GM23338 (cell line): Measurements from ENCODE around the gene MON1B. TPM values are rescaled to one million over a fixed set of nuclear protein-coding genes. Genes with fewer than 3 reads are reported as not detected.
"Not testable (repeated sequence)": the region's sequence is repeated elsewhere in the genome, so short reads cannot be mapped to it uniquely, and the experiment has no call there.

Experiments used
- ATAC-seq: fragments of 200-7000 bp; cut with Tn5 transposase; 3 replicates; pipeline ENCODE4 v1.9.1; 2020
- DNase-seq: peaks from one replicate; pipeline ENCODE4 v3.0.0-alpha.2; 2015; ENCODE audit warnings: low spot score
- H2AFZ ChIP-seq: fragments of 200-600 bp; sonication (generic); 2 replicates; pipeline ENCODE4 v1.8.0; 2016; ENCODE audit warnings: antibody characterized with exemption, mild to moderate bottlenecking, moderate library complexity
- H3F3A ChIP-seq: fragments of 200-600 bp; sonication (generic); replicated peaks from 2 replicates; pipeline ENCODE4 v1.8.0; 2017; ENCODE audit warnings: antibody characterized with exemption, mixed run types, low read depth
- H3K27ac ChIP-seq: fragments of 200-600 bp; sonication (generic); 2 replicates; pipeline ENCODE4 v1.6.1; 2016; ENCODE audit warnings: low read depth
- H3K27me3 ChIP-seq: fragments of 200-600 bp; sonication (generic); 2 replicates; pipeline ENCODE4 v1.8.0; 2016; ENCODE audit warnings: mild to moderate bottlenecking, mixed run types, moderate library complexity; ENCODE audit not compliant: insufficient read depth
- H3K36me3 ChIP-seq: fragments of 200-600 bp; sonication (generic); 2 replicates; pipeline ENCODE4 v1.8.0; 2016; ENCODE audit warnings: mild to moderate bottlenecking; ENCODE audit not compliant: insufficient read depth
- H3K4me1 ChIP-seq: fragments of 200-600 bp; sonication (generic); 2 replicates; pipeline ENCODE4 v1.8.0; 2016; ENCODE audit warnings: mild to moderate bottlenecking, moderate library complexity; ENCODE audit not compliant: insufficient read depth
- H3K4me2 ChIP-seq: fragments of 200-600 bp; sonication (generic); 2 replicates; pipeline ENCODE4 v1.7.1; 2017; ENCODE audit warnings: mixed run types
- H3K4me3 ChIP-seq: fragments of 200-600 bp; sonication (generic); 2 replicates; pipeline ENCODE4 v1.6.1; 2016; ENCODE audit warnings: mixed run types
- H3K79me2 ChIP-seq: fragments of 200-600 bp; sonication (generic); replicated peaks from 2 replicates; pipeline ENCODE4 v1.8.0; 2017; ENCODE audit warnings: mild to moderate bottlenecking; ENCODE audit not compliant: insufficient read depth
- H3K9me2 ChIP-seq: fragments of 200-600 bp; sonication (generic); 2 replicates; pipeline ENCODE4 v1.8.0; 2017; ENCODE audit not compliant: insufficient read depth
- H4K20me1 ChIP-seq: fragments of 200-600 bp; sonication (generic); replicated peaks from 2 replicates; pipeline ENCODE4 v1.8.0; 2017; ENCODE audit warnings: mild to moderate bottlenecking; ENCODE audit not compliant: insufficient read depth
- H3K27ac Mint-ChIP-seq: 2 replicates; pipeline ENCODE4 v1.8.0; 2020; ENCODE audit warnings: inconsistent platforms, mild to moderate bottlenecking, moderate library complexity, mixed read lengths
- H3K27me3 Mint-ChIP-seq: 3 replicates; pipeline ENCODE4 v1.8.0; 2022; ENCODE audit warnings: low read depth, mild to moderate bottlenecking, moderate library complexity, mixed read lengths, inconsistent platforms; ENCODE audit not compliant: insufficient read depth, poor library complexity
- H3K36me3 Mint-ChIP-seq: 3 replicates; pipeline ENCODE4 v1.8.0; 2021; ENCODE audit warnings: low read depth, mild to moderate bottlenecking, inconsistent platforms, moderate library complexity, mixed read lengths
- H3K4me1 Mint-ChIP-seq: 3 replicates; pipeline ENCODE4 v1.8.0; 2020; ENCODE audit warnings: mild to moderate bottlenecking, inconsistent platforms, mixed read lengths
- H3K4me3 Mint-ChIP-seq: 3 replicates; pipeline ENCODE4 v1.8.0; 2021; ENCODE audit warnings: moderate library complexity, mild to moderate bottlenecking, inconsistent platforms, mixed read lengths
- H3K9me3 Mint-ChIP-seq: 3 replicates; pipeline ENCODE4 v1.8.0; 2020; ENCODE audit warnings: moderate library complexity, mild to moderate bottlenecking, inconsistent platforms, mixed read lengths
- CREB1 ChIP-seq: fragments of 250-450 bp; sonication (Bioruptor Pico); IDR thresholded peaks from 2 replicates; pipeline ENCODE4 v1.5.0; 2020; ENCODE audit warnings: low read depth, mild to moderate bottlenecking, moderate library complexity
- CTCF ChIP-seq, 2 experiments: fragments of 200-600 bp in 1 of 2; sonication (generic) in 1 of 2; conservative IDR thresholded peaks; 2 replicates each; pipeline versions ENCODE4 v1.5.1 to v1.6.1; 2016 to 2017; ENCODE audit warnings: antibody characterized with exemption in 2 of 2, low read depth in 2 of 2, mild to moderate bottlenecking in 2 of 2, moderate library complexity in 1 of 2
- ETS1 ChIP-seq: IDR thresholded peaks from 2 replicates; pipeline ENCODE4 v1.6.1; 2016; ENCODE audit warnings: antibody characterized with exemption
- EZH2 ChIP-seq: fragments of 200-600 bp; sonication (generic); IDR thresholded peaks from one replicate; pipeline ENCODE4 v1.8.0; 2017; ENCODE audit warnings: antibody characterized with exemption, mild to moderate bottlenecking, low read depth; ENCODE audit not compliant: unreplicated experiment
- EZH2phosphoT487 ChIP-seq: fragments of 200-600 bp; sonication (generic); IDR thresholded peaks from one replicate; pipeline ENCODE4 v1.8.1; 2018; ENCODE audit warnings: antibody characterized with exemption; ENCODE audit not compliant: unreplicated experiment
- JUNB ChIP-seq: IDR thresholded peaks from one replicate; pipeline ENCODE4 v1.6.1; 2016; ENCODE audit warnings: antibody characterized with exemption; ENCODE audit not compliant: unreplicated experiment
- NANOG ChIP-seq: IDR thresholded peaks from 2 replicates; pipeline ENCODE4 v1.6.1; 2016; ENCODE audit warnings: antibody characterized with exemption, borderline replicate concordance
- POLR2AphosphoS5 ChIP-seq: IDR thresholded peaks from 2 replicates; pipeline ENCODE4 v1.6.1; 2016; ENCODE audit warnings: antibody characterized with exemption, low read depth
- STAT1 ChIP-seq: IDR thresholded peaks from one replicate; pipeline ENCODE4 v1.6.1; 2016; ENCODE audit warnings: antibody characterized with exemption; ENCODE audit not compliant: unreplicated experiment
- ZNF114 ChIP-seq: fragments of 250-450 bp; sonication (Bioruptor Pico); IDR thresholded peaks from 2 replicates; pipeline ENCODE4 v1.5.0; 2020; ENCODE audit warnings: mild to moderate bottlenecking, moderate library complexity
- ZNF331 ChIP-seq: fragments of 250-450 bp; sonication (Bioruptor Pico); IDR thresholded peaks from 2 replicates; pipeline ENCODE4 v1.5.0; 2020; ENCODE audit warnings: low read depth, mild to moderate bottlenecking, moderate library complexity
- ZNF462 ChIP-seq: fragments of 250-450 bp; sonication (Bioruptor Pico); IDR thresholded peaks from 2 replicates; pipeline ENCODE4 v1.5.0; 2020; ENCODE audit warnings: mild to moderate bottlenecking, moderate library complexity
- polyA plus RNA-seq: library from polyadenylated mRNA; unstranded; fragments of >200 nt; fragmentation: Nextera tagmentation; extraction: Ambion mirVana; gene quantifications from 2 replicates; pipeline ENCODE4 v1.2.1, GENCODE V29; 2016
- total RNA-seq: library from RNA; depleted of rRNA; stranded (reverse); fragments of >200 nt; shearing (Covaris generic); gene quantifications from 2 replicates; pipeline ENCODE4 v1.2.3, GENCODE V29; 2014

The MON1B gene
- total and polyA plus RNA-seq, 2 experiments from 2014 or later = 9.7 to 30.2 TPM

- no peak overlapping the region for H3K4me3 ChIP-seq
- H3K27me3 ChIP-seq = no peaks in the 10 kb centered on the region
- H4K20me1 ChIP-seq = no peaks in the 10 kb centered on the region
- TF ChIP-seq CTCF (conservative IDR thresholded peaks at IDR 0.05; ENCODE audit: low read depth in 2 of 2) (no peak), ZNF114 (CRISPR knock-in tag) (no peak), ETS1 (no peak), EZH2 (no peak), JUNB (no peak), POLR2AphosphoS5 (no peak), CREB1 (CRISPR knock-in tag) (no peak), ZNF331 (CRISPR knock-in tag) (no peak), STAT1 (no peak), NANOG (no peak), EZH2phosphoT487 (no peak), ZNF462 (no peak)
- Mint-ChIP-seq H3K4me3 (no peak overlapping the region), H3K27ac (no peak overlapping the region), H3K36me3 (no peaks in the 10 kb centered on the region), H3K4me1 (no peaks in the 10 kb centered on the region), H3K27me3 (no peaks in the 10 kb centered on the region), H3K9me3 (peaks cover 9% of the 10 kb centered on the region; the same call in 1 of the 3 replicates)
- H3K79me2 ChIP-seq = no peaks in the 10 kb centered on the region
- H3K4me2 ChIP-seq = no peak overlapping the region
- H3K36me3 ChIP-seq = no peaks in the 10 kb centered on the region
- DNase-seq (no peak), ATAC-seq (no peak)
- no peaks in the 10 kb centered on the region for H3K4me1 ChIP-seq
- no peaks in the 10 kb centered on the region for H3F3A ChIP-seq
- H2AFZ ChIP-seq = no peak overlapping the region
- no peaks in the 10 kb centered on the region for H3K9me2 ChIP-seq
- no peak overlapping the region for H3K27ac ChIP-seq
Observed at GRCh38 chr16:77183137-77183536, 7.9 kb upstream of the MON1B start.

GRCh38 chr16:77186298-77186697, 4.7 kb upstream of the MON1B start:
- not testable (repeated sequence) for H3F3A ChIP-seq, H3K27ac ChIP-seq, DNase-seq, H3K27ac Mint-ChIP-seq, H3K4me2 ChIP-seq, H3K4me3 ChIP-seq, H3K4me1 Mint-ChIP-seq, H3K79me2 ChIP-seq, H3K9me3 Mint-ChIP-seq, H2AFZ ChIP-seq, H3K36me3 ChIP-seq, H3K27me3 ChIP-seq, H3K4me3 Mint-ChIP-seq, H4K20me1 ChIP-seq, H3K9me2 ChIP-seq, H3K36me3 Mint-ChIP-seq, H3K4me1 ChIP-seq, ATAC-seq, H3K27me3 Mint-ChIP-seq
